Retinal pigment epithelial cell (primary cell): ENCODE measurements around the gene SYCP3.
A peak's percentile ranks its signal among the peaks of the same experiment; 100 is the strongest.

ENCODE experiments used
- DNase-seq: peaks from one replicate; pipeline ENCODE4 v3.0.0-alpha.2; 2010; ENCODE audit warnings: low read depth
- H3K4me3 ChIP-seq: 2 replicates; pipeline ENCODE4 v1.5.1; 2011; ENCODE audit warnings: mild to moderate bottlenecking, low read length, control low read depth, moderate library complexity
- TF ChIP-seq, protein P1 (sequence below): conservative IDR thresholded peaks from 2 replicates; pipeline ENCODE4 v1.5.1; 2011; ENCODE audit warnings: low read depth, low read length, control low read depth, inconsistent platforms

Gene SYCP3

DNA sequence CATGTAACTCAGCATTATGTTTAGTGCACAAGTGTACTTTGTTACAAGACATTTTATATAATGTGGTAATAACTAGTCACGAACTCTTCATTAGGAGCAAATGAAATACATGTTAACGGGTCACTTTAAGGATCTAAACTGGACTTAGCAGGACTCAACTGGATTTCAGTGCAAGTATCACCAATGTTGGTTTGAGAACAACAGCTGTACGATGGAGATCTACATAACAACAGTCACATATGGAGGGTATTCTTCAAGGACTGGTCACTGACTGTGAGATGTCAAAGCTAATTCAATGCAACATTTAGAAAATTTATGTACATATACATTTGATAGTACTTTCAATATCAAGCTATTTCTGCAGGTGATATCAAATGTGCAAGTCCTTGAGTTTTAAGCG lies 22.5 kb upstream of the SYCP3 start:
- no peak overlapping the region for H3K4me3 ChIP-seq
- TF ChIP-seq, protein P1, sequence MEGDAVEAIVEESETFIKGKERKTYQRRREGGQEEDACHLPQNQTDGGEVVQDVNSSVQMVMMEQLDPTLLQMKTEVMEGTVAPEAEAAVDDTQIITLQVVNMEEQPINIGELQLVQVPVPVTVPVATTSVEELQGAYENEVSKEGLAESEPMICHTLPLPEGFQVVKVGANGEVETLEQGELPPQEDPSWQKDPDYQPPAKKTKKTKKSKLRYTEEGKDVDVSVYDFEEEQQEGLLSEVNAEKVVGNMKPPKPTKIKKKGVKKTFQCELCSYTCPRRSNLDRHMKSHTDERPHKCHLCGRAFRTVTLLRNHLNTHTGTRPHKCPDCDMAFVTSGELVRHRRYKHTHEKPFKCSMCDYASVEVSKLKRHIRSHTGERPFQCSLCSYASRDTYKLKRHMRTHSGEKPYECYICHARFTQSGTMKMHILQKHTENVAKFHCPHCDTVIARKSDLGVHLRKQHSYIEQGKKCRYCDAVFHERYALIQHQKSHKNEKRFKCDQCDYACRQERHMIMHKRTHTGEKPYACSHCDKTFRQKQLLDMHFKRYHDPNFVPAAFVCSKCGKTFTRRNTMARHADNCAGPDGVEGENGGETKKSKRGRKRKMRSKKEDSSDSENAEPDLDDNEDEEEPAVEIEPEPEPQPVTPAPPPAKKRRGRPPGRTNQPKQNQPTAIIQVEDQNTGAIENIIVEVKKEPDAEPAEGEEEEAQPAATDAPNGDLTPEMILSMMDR: no peak
- DNase-seq: no peak

DNA sequence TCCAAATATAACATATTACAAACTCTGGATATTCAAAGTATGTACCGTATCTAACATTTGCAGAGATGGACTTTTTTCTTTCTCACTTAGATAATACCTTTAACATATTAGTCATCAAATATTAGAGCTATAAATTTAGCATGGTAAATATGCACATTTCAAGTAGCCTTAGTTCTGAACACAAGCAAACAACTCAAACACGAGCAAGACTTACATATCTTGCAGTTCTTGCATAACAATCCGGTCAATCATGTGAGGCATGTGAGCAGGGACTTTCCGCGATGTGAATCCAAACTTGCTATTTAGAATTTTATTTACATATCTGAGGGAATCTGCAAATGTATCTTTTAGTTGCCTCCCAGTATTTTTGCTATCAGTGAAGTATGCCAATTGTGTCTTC lies 22.1 kb upstream of the SYCP3 start:
- no peak overlapping the region for H3K4me3 ChIP-seq
- no peak for DNase-seq
- TF ChIP-seq, protein P1: no peak

DNA sequence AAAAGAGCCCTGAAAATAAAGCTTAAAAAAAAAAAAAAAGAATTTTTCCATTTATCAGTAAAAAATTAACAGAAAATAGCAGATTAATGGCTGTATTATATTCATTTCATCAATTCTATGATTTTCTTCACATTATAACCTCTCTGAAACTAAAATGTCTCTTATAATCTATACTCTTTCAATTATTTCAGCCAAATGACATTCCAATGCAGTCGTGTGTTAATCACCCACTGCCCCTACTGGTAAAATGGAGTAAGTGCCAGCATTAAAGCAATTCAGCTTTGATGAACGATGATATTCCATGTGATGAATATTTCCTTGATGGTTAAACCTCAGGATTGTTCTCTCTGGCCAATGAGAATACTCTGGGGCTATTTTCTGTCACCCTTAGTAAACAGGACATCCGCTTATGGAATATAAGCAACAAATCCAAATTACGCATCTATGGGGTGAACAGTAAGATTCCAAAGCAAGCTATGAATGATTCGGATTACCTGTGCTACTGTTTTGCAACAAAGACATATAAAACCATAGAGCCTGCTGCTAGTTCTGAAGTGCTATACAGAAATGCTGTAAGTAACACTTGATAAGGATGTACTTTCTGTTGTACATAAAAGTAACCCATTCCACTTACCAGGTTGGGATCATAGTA lies 20.3 kb upstream of the SYCP3 start:
- H3K4me3 ChIP-seq: no peak overlapping the region
- peak; percentile 11 for DNase-seq
- TF ChIP-seq, protein P1: peak; percentile 86

DNA sequence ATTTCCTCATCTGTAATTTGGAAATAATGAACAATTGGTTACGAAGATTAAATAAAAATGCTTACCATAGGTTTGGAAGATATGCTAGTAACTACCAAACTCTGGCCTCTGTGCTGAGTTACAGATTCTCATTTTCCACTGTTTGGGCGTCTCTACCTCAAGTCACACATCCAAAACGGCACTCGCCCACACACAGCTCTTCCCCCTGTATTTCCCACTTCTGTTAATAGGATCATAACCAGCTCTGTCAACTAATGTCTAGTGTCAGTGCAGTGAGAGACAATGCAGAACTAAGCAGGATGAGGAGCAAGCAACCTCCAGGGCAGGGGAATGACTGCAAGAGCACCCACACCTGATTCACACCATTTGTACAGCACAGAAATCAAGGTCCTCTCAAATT lies 10.9 kb upstream of the SYCP3 start:
- TF ChIP-seq, protein P1: no peak
- no peak for DNase-seq
- H3K4me3 ChIP-seq: no peak overlapping the region

DNA sequence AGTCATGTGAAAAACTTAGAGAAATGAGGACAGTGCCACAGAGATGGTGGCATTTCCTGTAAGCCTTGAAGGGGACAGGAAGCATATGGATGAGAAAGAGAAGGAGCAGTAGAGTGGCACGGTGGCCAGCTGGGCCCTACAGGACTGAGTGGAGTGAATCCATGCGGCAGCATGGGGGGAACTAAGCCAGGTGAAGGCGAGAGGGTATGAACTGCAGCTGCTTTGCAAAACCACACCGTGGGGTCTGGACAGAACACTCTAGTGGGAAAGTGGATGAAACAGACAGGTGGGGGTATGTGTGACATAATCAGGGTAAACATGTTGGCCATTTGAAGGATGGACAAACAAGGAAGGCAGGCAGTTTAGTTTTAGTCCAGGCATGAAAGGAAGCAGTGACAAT lies 10.4 kb upstream of the SYCP3 start:
- no peak for DNase-seq
- no peak overlapping the region for H3K4me3 ChIP-seq
- TF ChIP-seq, protein P1: no peak

DNA sequence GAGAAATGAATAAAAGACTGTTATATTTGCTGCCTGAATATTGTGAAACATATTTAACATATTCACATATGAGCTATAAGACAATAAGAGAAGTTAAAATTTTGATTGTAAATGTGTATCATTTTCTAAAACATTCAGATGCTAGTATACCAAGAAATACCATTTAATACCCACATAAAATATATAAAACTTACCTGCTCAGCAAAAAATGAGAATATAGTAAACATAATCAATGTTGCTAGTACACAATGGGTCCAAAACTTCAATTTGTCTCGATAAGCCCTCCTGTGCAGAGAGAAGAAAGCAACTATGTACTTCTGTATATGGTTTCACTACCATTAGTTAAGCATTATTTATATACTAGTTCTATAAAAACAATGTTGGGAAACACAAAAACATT lies 9.6 kb upstream of the SYCP3 start:
- TF ChIP-seq, protein P1: no peak
- no peak for DNase-seq
- no peak overlapping the region for H3K4me3 ChIP-seq

DNA sequence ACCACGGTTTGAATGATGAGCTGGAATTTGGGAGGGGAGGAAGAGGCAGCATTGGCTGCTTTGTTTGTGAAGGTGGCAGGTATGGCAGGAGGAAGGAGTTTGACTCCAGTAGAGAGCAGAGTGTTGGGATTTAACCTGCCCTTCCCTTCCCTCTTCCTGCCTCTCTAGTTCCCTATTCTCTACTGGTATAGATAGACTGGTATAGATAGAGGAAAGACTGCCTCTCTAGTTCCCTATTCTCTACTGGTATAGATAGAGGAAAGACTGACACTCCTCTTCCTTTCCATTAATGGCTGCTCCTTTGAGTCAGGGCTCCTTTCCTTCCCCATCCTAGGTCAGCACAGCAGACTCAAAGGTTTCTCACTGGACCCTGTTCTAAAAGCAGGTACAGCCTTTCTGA lies 8.4 kb upstream of the SYCP3 start:
- TF ChIP-seq, protein P1: no peak
- DNase-seq: no peak
- no peak overlapping the region for H3K4me3 ChIP-seq
